Measurements from ENCODE around the gene PDZD4. TPM values are rescaled to one million over a fixed set of nuclear protein-coding genes. Genes with fewer than 3 reads are reported as not detected.

Gene PDZD4
- total RNA-seq, 1 experiment from 2014 or later = 0.33 TPM

GRCh38 chrX:153784325-153784967, 45.9 kb downstream of the PDZD4 start:
- DNase-seq (ENCODE audit: low spot score) = no peak

- no peak for DNase-seq (ENCODE audit: low spot score)
Measured at GRCh38 chrX:153783378-153784013, 46.8 kb downstream of the PDZD4 start.

- DNase-seq (ENCODE audit: low spot score) = no peak
Measured at GRCh38 chrX:153782871-153783270, 47.5 kb downstream of the PDZD4 start.

- peak; percentile 54 for DNase-seq (ENCODE audit: low spot score)
Measured at GRCh38 chrX:153782313-153782712, 48.0 kb downstream of the PDZD4 start.

GRCh38 chrX:153781428-153782047, 48.8 kb downstream of the PDZD4 start:
- DNase-seq (ENCODE audit: low spot score) = peak; percentile 36

- no peak for DNase-seq (ENCODE audit: low spot score)
Measured at GRCh38 chrX:153780678-153781427, 49.5 kb downstream of the PDZD4 start, which contains the start of gene SRPK3. Gene SRPK3, plus strand, starts transcription at chrX:153781041. Its CDS starts 46 bp downstream, at chrX:153781087.

- DNase-seq (ENCODE audit: low spot score) = no peak
Measured at GRCh38 chrX:153779891-153780677, 50.3 kb downstream of the PDZD4 start.

- no peak for DNase-seq (ENCODE audit: low spot score)
Measured at GRCh38 chrX:153778684-153779101, 51.7 kb downstream of the PDZD4 start.

- no peak for DNase-seq (ENCODE audit: low spot score)
Measured at GRCh38 chrX:153778181-153778580, 52.2 kb downstream of the PDZD4 start.

- DNase-seq (ENCODE audit: low spot score) = no peak
Measured at GRCh38 chrX:153777261-153778090, 52.9 kb downstream of the PDZD4 start.

GRCh38 chrX:153776611-153777045, 53.7 kb downstream of the PDZD4 start:
- no peak for DNase-seq (ENCODE audit: low spot score)

- no peak for DNase-seq (ENCODE audit: low spot score)
Measured at GRCh38 chrX:153776120-153776599, 54.2 kb downstream of the PDZD4 start.

- no peak for DNase-seq (ENCODE audit: low spot score)
Measured at GRCh38 chrX:153775293-153776119, 54.8 kb downstream of the PDZD4 start.

- no peak for DNase-seq (ENCODE audit: low spot score)
Measured at GRCh38 chrX:153774576-153775292, 55.6 kb downstream of the PDZD4 start.

GRCh38 chrX:153773741-153774575, 56.4 kb downstream of the PDZD4 start:
- no peak for DNase-seq (ENCODE audit: low spot score)

- no peak for DNase-seq (ENCODE audit: low spot score)
Measured at GRCh38 chrX:153773218-153773611, 57.1 kb downstream of the PDZD4 start.
